K562 (cell line): ENCODE measurements around the gene GPR3. TPM values are rescaled to one million over a fixed set of nuclear protein-coding genes. Genes with fewer than 3 reads are reported as not detected.
A peak's percentile ranks its signal among the peaks of the same experiment; 100 is the strongest.

Source experiments
- CCNT2 ChIP-seq: IDR thresholded peaks from 2 replicates; pipeline ENCODE4 v1.6.1; 2011; ENCODE audit warnings: borderline replicate concordance, low read depth, mild to moderate bottlenecking, moderate library complexity, mixed read lengths, low read length; ENCODE audit not compliant: insufficient read length; ENCODE audit errors: extremely low read depth
- ELK1 ChIP-seq: sonication (generic); formaldehyde crosslinking; IDR thresholded peaks from 2 replicates; pipeline ENCODE4 v1.8.1; 2022; ENCODE audit warnings: missing genetic modification reagents
- FOXK2 ChIP-seq, 2 experiments: fragments of 450-650 bp; IDR thresholded peaks in 1 of 2; conservative IDR thresholded peaks in 1 of 2; 2 replicates each; pipeline ENCODE4 v1.6.1; 2016; ENCODE audit warnings: low read depth in 2 of 2, mild to moderate bottlenecking in 1 of 2
- GABPA ChIP-seq: fragments of 200-800 bp; sonication (Bioruptor generic); conservative IDR thresholded peaks from 2 replicates; pipeline ENCODE4 v1.6.1; 2016; ENCODE audit warnings: low read depth, missing genetic modification characterization, missing compliant biosample characterization
- HMGN3 ChIP-seq: IDR thresholded peaks from 2 replicates; pipeline ENCODE4 v1.6.1; 2011; ENCODE audit warnings: borderline replicate concordance, low read depth, mild to moderate bottlenecking, mixed read lengths, low read length; ENCODE audit not compliant: insufficient read length; ENCODE audit errors: extremely low read depth
- MGA ChIP-seq: fragments of 450-650 bp; IDR thresholded peaks from 2 replicates; pipeline ENCODE4 v1.6.1; 2016; ENCODE audit warnings: mild to moderate bottlenecking, moderate library complexity
- PRDM10 ChIP-seq: fragments of 450-650 bp; IDR thresholded peaks from 2 replicates; pipeline ENCODE4 v1.6.1; 2018; ENCODE audit not compliant: partially characterized antibody
- RB1 ChIP-seq: fragments of 450-650 bp; IDR thresholded peaks from 2 replicates; pipeline ENCODE4 v1.6.1; 2017; ENCODE audit warnings: low read depth, mild to moderate bottlenecking
- ZNF174 ChIP-seq: fragments of 250-450 bp; sonication (Bioruptor Pico); IDR thresholded peaks from 2 replicates; pipeline ENCODE4 v1.4.0; 2020; ENCODE audit warnings: mild to moderate bottlenecking
- polyA plus RNA-seq, 8 experiments: library from polyadenylated mRNA; depleted of rRNA in 4 of 8; stranded (reverse) in 5 of 8; unstranded in 3 of 8; fragments of >200 nt; fragmentation: Nextera tagmentation in 2 of 8; fragmentation: Illumina TruSeq in 1 of 8; extraction: Ambion mirVana in 2 of 8; extraction: Trizol in 1 of 8; gene quantifications; 2 replicates each; pipeline versions ENCODE4 v1.2.1 to v1.2.3, GENCODE V29; 2011 to 2014; ENCODE audit warnings: inconsistent platforms in 1 of 8, missing spikeins in 1 of 8
- total RNA-seq, 7 experiments: library from RNA; depleted of rRNA in 6 of 7; stranded (reverse); fragments of >200 nt in 6 of 7; fragmentation: Illumina TruSeq in 2 of 7; extraction: Trizol in 2 of 7; gene quantifications; 2 replicates each; pipeline versions ENCODE4 v1.2.1 to v1.2.3, GENCODE V29; 2011 to 2021; ENCODE audit warnings: low replicate concordance in 1 of 7

The GPR3 gene
- total and polyA plus RNA-seq, 9 of the 15 experiments (the other 6 are each of a cell fraction or from before 2014, with no cell fraction given): 0.24 to 11.5 (median 3.7) TPM

GRCh38 chr1:27392096-27392777 lies at the start of gene GPR3 (continued):
- peak; percentile 94 for TF ChIP-seq MGA
- no peak for TF ChIP-seq ZNF174 (CRISPR knock-in tag)
- TF ChIP-seq HMGN3: peak; percentile 86
- TF ChIP-seq GABPA (tag): peak; percentile 36; the same call in 1 of the 2 replicates
- TF ChIP-seq CCNT2: peak; percentile 90
- TF ChIP-seq RB1: peak; percentile 98
- TF ChIP-seq ELK1: 0 out of 2 replicates have a peak, but pooled peaks have one; percentile 69
- TF ChIP-seq PRDM10: peak; percentile 34
- peak in 1 of 2 experiments; percentile 81; a peak in 3 of 4 replicates for TF ChIP-seq FOXK2 (conservative IDR thresholded peaks at IDR 0.05 in 1 of 2, IDR thresholded peaks at IDR 0.05 in 1 of 2; ENCODE audit: low read depth in 2 of 2)
